ENCODE results near the gene MRTFB. TPM values are rescaled to one million over a fixed set of nuclear protein-coding genes. Genes with fewer than 3 reads are reported as not detected.

MRTFB gene
- total and polyA plus RNA-seq, 2 experiments from 2014 or later = 13.9 to 22.2 TPM

- no peak for TF ChIP-seq EZH2 (IDR thresholded peaks at IDR 0.05; ENCODE audit: low read depth, unreplicated experiment)
- no peak for TF ChIP-seq NANOG (IDR thresholded peaks at IDR 0.05; ENCODE audit: borderline replicate concordance)
- no peak for TF ChIP-seq ETS1 (IDR thresholded peaks at IDR 0.05)
- TF ChIP-seq ZNF331 (CRISPR knock-in tag; IDR thresholded peaks at IDR 0.05; ENCODE audit: low read depth) = no peak
These were observed 132.0 kb downstream of the MRTFB start (continued) for GRCh38 chr16:14203166-14203565.

- no peaks in the 10 kb centered on the region for H3K79me2 ChIP-seq (replicated peaks; ENCODE audit: insufficient read depth)
- no peaks in the 10 kb centered on the region for H3K27me3 Mint-ChIP-seq (ENCODE audit: insufficient read depth, low read depth, poor library complexity)
- H3K4me2 ChIP-seq = no peak overlapping the region
- no peak overlapping the region for H2AFZ ChIP-seq
- H3K27ac ChIP-seq (ENCODE audit: low read depth) = no peak overlapping the region
- H3K36me3 Mint-ChIP-seq (ENCODE audit: low read depth) = no peaks in the 10 kb centered on the region
- H3K4me3 Mint-ChIP-seq = no peak overlapping the region
- H3K4me3 ChIP-seq = no peak overlapping the region
- DNase-seq (ENCODE audit: low spot score) (no peak), ATAC-seq (no peak)
- no peaks in the 10 kb centered on the region for H3K36me3 ChIP-seq (ENCODE audit: insufficient read depth)
- H4K20me1 ChIP-seq (replicated peaks; ENCODE audit: insufficient read depth) = peaks cover 7% of the 10 kb centered on the region
- no peaks in the 10 kb centered on the region for H3K9me3 Mint-ChIP-seq
- H3K27me3 ChIP-seq (ENCODE audit: insufficient read depth) = no peaks in the 10 kb centered on the region
- H3K9me2 ChIP-seq (ENCODE audit: insufficient read depth) = no peaks in the 10 kb centered on the region
- peaks cover 4% of the 10 kb centered on the region; the same call in 1 of the 2 replicates for H3K4me1 ChIP-seq (ENCODE audit: insufficient read depth)
- H3F3A ChIP-seq (replicated peaks; ENCODE audit: low read depth) = no peaks in the 10 kb centered on the region
- H3K27ac Mint-ChIP-seq = no peak overlapping the region
- H3K4me1 Mint-ChIP-seq = peaks cover 7% of the 10 kb centered on the region; the same call in 2 of the 3 replicates
- no peak for TF ChIP-seq ETS1 (IDR thresholded peaks at IDR 0.05)
- no peak for TF ChIP-seq ZNF331 (CRISPR knock-in tag; IDR thresholded peaks at IDR 0.05; ENCODE audit: low read depth)
- no peak for TF ChIP-seq EZH2 (IDR thresholded peaks at IDR 0.05; ENCODE audit: low read depth, unreplicated experiment)
- TF ChIP-seq STAT1 (IDR thresholded peaks at IDR 0.05; ENCODE audit: unreplicated experiment) = no peak
- no peak for TF ChIP-seq ZNF462 (CRISPR knock-in tag; IDR thresholded peaks at IDR 0.05)
- TF ChIP-seq CTCF (conservative IDR thresholded peaks at IDR 0.05; ENCODE audit: low read depth in 2 of 2) = no peak
- TF ChIP-seq REST (IDR thresholded peaks at IDR 0.05; ENCODE audit: unreplicated experiment) = no peak
- no peak for TF ChIP-seq NANOG (IDR thresholded peaks at IDR 0.05; ENCODE audit: borderline replicate concordance)
- no peak for TF ChIP-seq CREB1 (CRISPR knock-in tag; IDR thresholded peaks at IDR 0.05; ENCODE audit: low read depth)
- no peak for TF ChIP-seq ZNF114 (CRISPR knock-in tag; IDR thresholded peaks at IDR 0.05)
- TF ChIP-seq POLR2AphosphoS5 (IDR thresholded peaks at IDR 0.05; ENCODE audit: low read depth) = no peak
These were observed 134.5 kb downstream of the MRTFB start for GRCh38 chr16:14205666-14206065.
